HG03175 (cell line): ENCODE measurements around the gene SBNO2.

Experiments used
- ATAC-seq: cut with Tn5 transposase; IDR thresholded peaks from one replicate; pipeline ENCODE4 v1.9.1; 2021; ENCODE audit warnings: mild to moderate bottlenecking, moderate library complexity; ENCODE audit not compliant: unreplicated experiment

The SBNO2 gene

GRCh38 chr19:1063909-1064660 lies 110.0 kb downstream of the SBNO2 start:
- ATAC-seq, result no peak

- no peak for ATAC-seq
These were observed 110.8 kb downstream of the SBNO2 start for GRCh38 chr19:1063030-1063908.

- ATAC-seq, result no peak
These were observed 111.6 kb downstream of the SBNO2 start for GRCh38 chr19:1062387-1063029.

GRCh38 chr19:1061987-1062386 lies 112.1 kb downstream of the SBNO2 start:
- no peak for ATAC-seq

GRCh38 chr19:1060689-1061088 lies 113.4 kb downstream of the SBNO2 start:
- ATAC-seq, result no peak

GRCh38 chr19:1058112-1058511 lies 116.0 kb downstream of the SBNO2 start:
- no peak for ATAC-seq
